GM12892 (cell line): ENCODE results near the gene ZNF212.

Experiments used
- POLR2A ChIP-seq: IDR thresholded peaks from 2 replicates; pipeline ENCODE4 v1.6.1; 2011; ENCODE audit warnings: low read depth, low read length, control low read depth
- POLR2AphosphoS5 ChIP-seq: IDR thresholded peaks from 2 replicates; pipeline ENCODE4 v1.6.1; 2011; ENCODE audit warnings: low read depth, low read length, control low read depth

DNA sequence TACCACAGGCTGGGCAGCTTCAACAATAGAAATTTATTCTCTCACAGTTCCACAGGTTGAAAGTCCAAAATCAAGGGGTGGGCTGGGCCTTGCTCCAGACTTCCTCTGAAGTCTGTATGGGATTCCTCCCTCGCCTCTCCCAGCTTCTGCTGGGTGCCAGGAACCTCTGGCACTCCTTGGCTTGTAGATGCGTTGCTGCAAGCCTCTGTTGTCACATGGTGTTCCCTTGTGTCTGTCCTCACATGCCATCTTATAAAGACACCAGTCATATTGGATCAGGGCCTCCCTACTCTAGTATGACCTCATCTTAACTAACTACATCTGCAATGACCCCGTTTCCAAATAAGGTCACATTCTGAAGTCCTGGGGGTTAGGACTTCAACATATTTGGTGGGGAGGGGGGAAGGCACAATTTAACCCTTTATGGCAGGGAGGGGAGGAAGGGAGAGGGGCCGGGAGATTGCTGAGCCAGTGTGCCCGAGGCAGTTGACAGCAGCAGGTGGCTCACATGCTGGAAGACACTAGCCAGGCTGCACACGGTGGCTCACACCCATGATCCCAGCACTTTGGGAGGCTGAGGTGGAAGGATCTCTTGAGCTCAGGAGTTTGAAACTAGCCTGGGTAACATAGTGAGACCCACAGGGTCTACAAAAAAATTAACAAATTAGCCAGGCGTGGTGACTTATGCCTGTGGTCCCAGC lies 25.3 kb upstream of the ZNF212 start:
- TF ChIP-seq POLR2AphosphoS5, result no peak
- TF ChIP-seq POLR2A, result no peak
